Lung (tissue), 12 donors: ENCODE data around the gene PACS1. TPM values are rescaled to one million over a fixed set of nuclear protein-coding genes. Genes with fewer than 3 reads are reported as not detected.

Experiments
- ATAC-seq: fragments of 200-7000 bp; cut with Tn5 transposase; one replicate; pipeline ENCODE4 v1.9.1; 2020; ENCODE audit warnings: moderate number of reproducible peaks; ENCODE audit not compliant: insufficient read depth, low FRiP score
- DNase-seq, 3 donors: peaks; one replicate each; pipeline ENCODE4 v3.0.0-alpha.2; 2013 to 2017
- H3K27ac ChIP-seq, 2 donors: one replicate each; pipeline ENCODE4 v1.5.1; 2013; ENCODE audit warnings: mild to moderate bottlenecking in 2 of 2, moderate library complexity in 2 of 2, control low read depth in 1 of 2, inconsistent platforms in 1 of 2, low read depth in 1 of 2, low read length in 1 of 2
- H3K27me3 ChIP-seq, 3 donors: one replicate each; pipeline ENCODE4 v1.5.1; 2013; ENCODE audit warnings: low read length in 2 of 3; ENCODE audit not compliant: control insufficient read depth in 3 of 3, insufficient read depth in 3 of 3
- H3K36me3 ChIP-seq, 4 donors: one replicate each; pipeline ENCODE4 v1.5.1; 2013; ENCODE audit warnings: low read length in 4 of 4, mild to moderate bottlenecking in 1 of 4, moderate library complexity in 1 of 4; ENCODE audit not compliant: control insufficient read depth in 4 of 4, insufficient read depth in 4 of 4
- H3K4me1 ChIP-seq, 5 donors: one replicate each; pipeline ENCODE4 v1.5.1; 2013; ENCODE audit warnings: low read length in 5 of 5, mild to moderate bottlenecking in 2 of 5, moderate library complexity in 1 of 5; ENCODE audit not compliant: control insufficient read depth in 5 of 5, insufficient read depth in 5 of 5
- H3K4me3 ChIP-seq: one replicate; pipeline ENCODE4 v1.5.1; 2013; ENCODE audit warnings: mild to moderate bottlenecking, control low read depth, moderate library complexity
- H3K9ac ChIP-seq, 2 donors: one replicate each; pipeline ENCODE4 v1.5.1; 2013; ENCODE audit warnings: low read length in 2 of 2, control low read depth in 1 of 2; ENCODE audit not compliant: insufficient read depth in 1 of 2
- H3K9me3 ChIP-seq, 4 donors: one replicate each; pipeline ENCODE4 v1.5.1; 2013; ENCODE audit warnings: low read length in 3 of 4, mild to moderate bottlenecking in 1 of 4, moderate library complexity in 1 of 4; ENCODE audit not compliant: control insufficient read depth in 4 of 4, insufficient read depth in 3 of 4
- WGBS, 2 donors: extraction: QIAGEN DNeasy Blood & Tissue Kit; methylation state at CpG; one replicate each; pipeline ENCODE4 v1.1.7; 2013; 5-methylcytosine and 5-hydroxymethylcytosine counted together
- polyA plus RNA-seq, 2 donors: library from polyadenylated mRNA; stranded (reverse); fragments of 200-250 nt; gene quantifications; one replicate each; pipeline ENCODE4 v1.2.1, GENCODE V29; 2013
- total RNA-seq, 2 donors: library from RNA; depleted of rRNA in 1 of 2; stranded (reverse); fragments of >200 nt in 1 of 2; gene quantifications; one replicate each; pipeline ENCODE4 v1.2.1, GENCODE V29; 2014 to 2021
- TF ChIP-seq, protein P1 (sequence below): IDR thresholded peaks from 2 replicates; pipeline ENCODE4 v1.5.1; 2012; ENCODE audit warnings: mild to moderate bottlenecking; ENCODE audit errors: control extremely low read depth, extremely low read depth
- donor health status: control.
- donor health status: control.
- donor health status: Bipolar disorder and iron deficiency.
- donor health status: healthy.
- donor health status: DM: yes; HTN: yes; CAD: no.

The PACS1 gene
- total and polyA plus RNA-seq, 4 donors: 22.2 to 48.8 (median 34.7) TPM

GRCh38 chr11:66181632-66182315 lies 111.7 kb downstream of the PACS1 start:
- TF ChIP-seq, protein P1, sequence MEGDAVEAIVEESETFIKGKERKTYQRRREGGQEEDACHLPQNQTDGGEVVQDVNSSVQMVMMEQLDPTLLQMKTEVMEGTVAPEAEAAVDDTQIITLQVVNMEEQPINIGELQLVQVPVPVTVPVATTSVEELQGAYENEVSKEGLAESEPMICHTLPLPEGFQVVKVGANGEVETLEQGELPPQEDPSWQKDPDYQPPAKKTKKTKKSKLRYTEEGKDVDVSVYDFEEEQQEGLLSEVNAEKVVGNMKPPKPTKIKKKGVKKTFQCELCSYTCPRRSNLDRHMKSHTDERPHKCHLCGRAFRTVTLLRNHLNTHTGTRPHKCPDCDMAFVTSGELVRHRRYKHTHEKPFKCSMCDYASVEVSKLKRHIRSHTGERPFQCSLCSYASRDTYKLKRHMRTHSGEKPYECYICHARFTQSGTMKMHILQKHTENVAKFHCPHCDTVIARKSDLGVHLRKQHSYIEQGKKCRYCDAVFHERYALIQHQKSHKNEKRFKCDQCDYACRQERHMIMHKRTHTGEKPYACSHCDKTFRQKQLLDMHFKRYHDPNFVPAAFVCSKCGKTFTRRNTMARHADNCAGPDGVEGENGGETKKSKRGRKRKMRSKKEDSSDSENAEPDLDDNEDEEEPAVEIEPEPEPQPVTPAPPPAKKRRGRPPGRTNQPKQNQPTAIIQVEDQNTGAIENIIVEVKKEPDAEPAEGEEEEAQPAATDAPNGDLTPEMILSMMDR: no peak
- no peak overlapping the region for H3K4me3 ChIP-seq
- no peak overlapping the region for H3K27ac ChIP-seq
- no peak for ATAC-seq
- H3K36me3 ChIP-seq: peaks cover 0 to 2% (median 0%) of the 10 kb centered on the region in 4 donors
- H3K9ac ChIP-seq: no peak overlapping the region
- peaks cover 0 to 2% (median 0%) of the 10 kb centered on the region in 5 donors for H3K4me1 ChIP-seq
- 69 to 87% methylated on average over 2 of the region's 2 CpGs for WGBS, 2 donors
- H3K9me3 ChIP-seq: no peaks in the 10 kb centered on the region
- no peaks in the 10 kb centered on the region for H3K27me3 ChIP-seq
- no peak for DNase-seq

GRCh38 chr11:66183494-66184048 lies 113.5 kb downstream of the PACS1 start:
- H3K27me3 ChIP-seq: no peaks in the 10 kb centered on the region
- TF ChIP-seq, protein P1: no peak
- no peak overlapping the region for H3K27ac ChIP-seq
- H3K9ac ChIP-seq: no peak overlapping the region
- H3K4me1 ChIP-seq: no peaks in the 10 kb centered on the region
- no peak overlapping the region for H3K4me3 ChIP-seq
- no peaks in the 10 kb centered on the region for H3K9me3 ChIP-seq
- H3K36me3 ChIP-seq: peaks cover 0 to 2% (median 0%) of the 10 kb centered on the region in 4 donors
- DNase-seq: peak in 1 of 3 donors; percentile 3
- ATAC-seq: no peak
- 88 to 91% methylated on average over 3 of the region's 3 CpGs for whole genome bisulfite sequencing, 2 donors

DNA sequence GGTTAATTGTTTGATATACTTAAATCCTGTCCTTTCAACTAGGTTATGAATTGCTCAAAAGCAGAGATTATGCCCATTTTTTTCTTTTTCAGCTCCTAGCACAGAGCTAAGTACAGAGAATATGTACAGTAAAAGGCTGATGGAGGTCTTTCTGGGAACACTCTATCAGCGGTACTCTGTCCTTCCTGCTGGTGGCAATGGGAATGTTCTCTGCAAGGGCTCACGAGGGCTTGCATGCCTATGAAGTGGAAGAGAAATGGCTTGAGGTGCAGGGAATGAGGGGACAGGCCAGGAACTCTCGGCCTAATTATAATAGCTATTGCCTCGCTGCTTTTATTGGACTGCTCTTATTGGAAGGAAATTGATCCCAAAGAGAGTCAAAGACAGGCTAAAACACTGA lies 114.7 kb downstream of the PACS1 start:
- DNase-seq (no peak), ATAC-seq (no peak)
- Histone ChIP-seq H3K4me3 (no peak overlapping the region), H3K36me3 (peaks cover 0 to 2% (median 0%) of the 10 kb centered on the region in 4 donors), H3K27me3 (no peaks in the 10 kb centered on the region), H3K9me3 (peaks cover 0 to under 1% (median 0%) of the 10 kb centered on the region in 4 donors), H3K9ac (no peak overlapping the region), H3K4me1 (no peaks in the 10 kb centered on the region), H3K27ac (no peak overlapping the region)
- TF ChIP-seq, protein P1: no peak
- WGBS, 2 donors: 91% methylated on average over 4 of the region's 4 CpGs
